Activated CD8-positive, alpha-beta memory T cell treated with anti-CD3 and anti-CD28 coated beads for 48 hours (primary cell): ENCODE measurements around the gene ATL2.
"Not testable (repeated sequence)": the region's sequence is repeated elsewhere in the genome, so short reads cannot be mapped to it uniquely, and the experiment has no call there.

ENCODE experiments used
- DNase-seq, 3 experiments: peaks; one replicate each; pipeline ENCODE4 v3.0.0-alpha.2; 2020; ENCODE audit warnings: low read depth in 2 of 3, low spot score in 2 of 3

ATL2 gene

DNA sequence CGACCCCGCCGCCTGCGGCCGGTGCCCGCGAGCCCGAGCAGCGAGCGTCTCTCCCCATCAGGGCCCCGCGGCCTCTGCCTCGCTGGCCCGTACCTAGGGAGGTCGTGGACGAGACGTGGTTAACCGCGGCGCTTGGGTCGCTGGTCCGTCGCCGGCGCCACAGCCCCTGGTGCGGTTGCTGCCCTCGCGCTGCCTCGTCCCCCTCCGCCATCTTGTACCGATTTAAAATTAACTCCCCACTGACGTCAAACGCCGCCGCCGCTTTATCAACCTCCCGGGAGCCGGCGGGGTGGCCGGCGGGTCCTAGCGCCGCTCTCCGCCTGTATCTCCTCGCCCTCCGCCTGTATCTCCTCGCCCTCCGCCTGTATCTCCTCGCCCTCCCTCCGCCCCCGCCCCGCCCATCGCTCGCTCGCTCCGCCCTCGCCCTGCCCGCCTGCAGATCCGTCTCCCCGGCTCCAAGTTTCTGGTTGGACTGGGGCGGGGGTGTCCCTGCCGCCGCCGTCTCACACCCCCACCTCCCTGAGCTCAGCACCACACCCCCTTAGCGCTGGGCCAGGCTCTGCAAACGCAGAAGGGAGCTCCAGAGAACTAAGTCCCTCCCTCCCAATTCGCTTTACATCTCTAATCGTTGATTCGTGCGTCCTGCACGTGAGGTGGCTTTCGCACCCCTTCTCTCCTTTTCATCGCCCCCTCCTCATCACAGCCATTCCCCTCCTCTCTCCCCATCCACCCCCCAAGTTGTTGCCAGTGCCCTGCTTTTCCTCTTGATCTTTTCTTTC is at the start of gene ATL2:
Gene ATL2 (minus strand): TSS at position 224 of the 779 bp plus-strand sequence. CDS start 13 bp downstream, at position 211.
- peak; percentile 72 to 85 (median 81) for DNase-seq

- DNase-seq, result no peak
Observed at GRCh38 chr2:38423763-38424162, 46.7 kb upstream of the ATL2 start.

GRCh38 chr2:38421274-38422056 is 44.4 kb upstream of the ATL2 start:
- DNase-seq, result no peak

GRCh38 chr2:38419499-38419898 is 42.4 kb upstream of the ATL2 start:
- DNase-seq, result no peak

GRCh38 chr2:38418735-38419134 is 41.7 kb upstream of the ATL2 start:
- no peak for DNase-seq

- no peak for DNase-seq
Observed at GRCh38 chr2:38417745-38418689, 40.9 kb upstream of the ATL2 start.

DNA sequence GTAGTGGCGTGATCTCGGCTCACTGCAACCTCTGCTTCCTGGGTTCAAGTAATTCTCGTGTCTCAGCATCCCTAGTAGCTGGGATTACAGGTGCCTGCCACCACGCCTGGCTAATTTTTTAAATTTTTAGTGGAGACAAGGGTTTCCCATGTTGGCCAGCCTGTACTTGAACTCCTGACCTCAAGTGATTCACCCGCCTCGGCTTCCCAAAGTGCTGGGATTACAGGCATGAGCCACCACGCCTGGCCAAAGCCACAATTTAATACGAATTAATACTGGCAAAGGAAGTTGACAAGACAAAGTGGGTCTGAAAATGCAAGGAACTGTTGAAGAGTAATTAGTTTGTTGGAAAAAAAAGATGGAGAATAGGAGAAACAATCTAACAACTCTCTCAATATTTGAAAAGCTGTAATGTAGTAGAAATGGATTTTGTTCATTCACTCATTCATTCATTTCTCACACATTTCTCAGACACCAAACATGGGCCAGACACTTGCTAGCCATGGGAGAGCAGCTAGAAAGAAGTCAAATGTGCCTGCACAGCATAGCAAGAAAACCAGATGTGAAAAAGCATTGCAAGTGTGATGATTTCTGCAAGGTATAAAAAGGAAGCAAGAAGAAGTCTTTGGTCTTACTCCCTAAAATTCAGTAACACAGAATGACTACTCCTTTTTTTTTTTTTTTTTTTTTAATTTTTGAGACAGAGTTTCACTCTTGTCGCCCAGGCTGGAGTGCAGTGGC is 39.4 kb upstream of the ATL2 start:
- no peak for DNase-seq

DNA sequence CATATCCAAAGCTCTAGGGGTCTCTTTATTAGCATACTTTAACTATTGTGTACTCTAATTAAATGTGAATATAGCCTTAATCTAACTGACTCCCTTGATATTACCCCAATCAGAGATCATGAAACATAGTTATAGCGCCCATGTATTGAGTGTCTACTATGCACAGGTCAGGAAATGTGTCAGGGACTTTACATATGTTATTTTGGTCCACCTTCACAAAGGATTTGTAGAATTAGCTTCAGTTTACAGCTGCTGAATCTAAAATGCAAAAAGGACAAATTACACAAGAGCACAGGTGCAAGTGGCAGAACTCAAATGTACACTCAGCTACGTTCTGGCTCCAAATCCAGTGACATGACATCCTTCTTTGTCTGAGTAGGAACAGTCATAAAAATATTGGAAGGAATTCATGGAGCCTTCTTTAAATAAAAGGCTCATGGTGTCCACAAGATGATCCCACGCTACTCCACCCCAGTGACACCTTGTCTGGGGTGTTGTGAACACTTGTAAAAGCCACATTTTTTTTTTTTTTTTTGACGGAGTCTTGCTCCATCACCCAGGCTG is 38.7 kb upstream of the ATL2 start:
- DNase-seq, result no peak

GRCh38 chr2:38415023-38415422 is 38.0 kb upstream of the ATL2 start:
- no peak for DNase-seq

DNA sequence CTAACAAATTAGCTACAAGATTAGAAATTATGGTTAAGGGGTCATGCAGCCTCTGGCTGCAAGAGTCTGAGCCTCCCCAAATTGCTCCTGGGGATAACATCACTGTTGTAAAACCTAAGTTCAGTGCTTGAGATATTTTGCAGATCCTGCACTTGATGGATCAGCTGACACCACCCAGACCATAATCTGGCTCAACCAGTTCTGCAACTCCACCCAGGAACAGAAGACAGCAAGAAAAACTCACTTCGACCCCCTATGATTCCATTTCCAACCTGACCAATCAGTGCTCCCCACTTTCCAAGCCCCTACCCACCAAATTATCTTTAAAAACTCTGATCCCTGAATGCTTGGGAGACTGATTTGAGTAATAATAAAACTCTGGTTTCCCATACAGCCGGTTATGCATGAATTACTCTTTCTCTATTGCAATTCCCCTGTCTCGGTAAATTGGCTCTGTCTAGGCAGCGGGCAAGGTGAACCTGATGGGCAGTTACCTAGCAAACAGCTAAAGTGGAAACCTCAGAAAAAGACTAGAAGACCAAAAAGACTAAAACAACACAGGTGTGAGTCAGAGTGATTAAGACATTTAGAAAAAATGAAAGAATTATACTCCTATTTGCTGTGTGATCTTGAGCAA is 35.3 kb upstream of the ATL2 start:
- not testable (repeated sequence) for DNase-seq

DNA sequence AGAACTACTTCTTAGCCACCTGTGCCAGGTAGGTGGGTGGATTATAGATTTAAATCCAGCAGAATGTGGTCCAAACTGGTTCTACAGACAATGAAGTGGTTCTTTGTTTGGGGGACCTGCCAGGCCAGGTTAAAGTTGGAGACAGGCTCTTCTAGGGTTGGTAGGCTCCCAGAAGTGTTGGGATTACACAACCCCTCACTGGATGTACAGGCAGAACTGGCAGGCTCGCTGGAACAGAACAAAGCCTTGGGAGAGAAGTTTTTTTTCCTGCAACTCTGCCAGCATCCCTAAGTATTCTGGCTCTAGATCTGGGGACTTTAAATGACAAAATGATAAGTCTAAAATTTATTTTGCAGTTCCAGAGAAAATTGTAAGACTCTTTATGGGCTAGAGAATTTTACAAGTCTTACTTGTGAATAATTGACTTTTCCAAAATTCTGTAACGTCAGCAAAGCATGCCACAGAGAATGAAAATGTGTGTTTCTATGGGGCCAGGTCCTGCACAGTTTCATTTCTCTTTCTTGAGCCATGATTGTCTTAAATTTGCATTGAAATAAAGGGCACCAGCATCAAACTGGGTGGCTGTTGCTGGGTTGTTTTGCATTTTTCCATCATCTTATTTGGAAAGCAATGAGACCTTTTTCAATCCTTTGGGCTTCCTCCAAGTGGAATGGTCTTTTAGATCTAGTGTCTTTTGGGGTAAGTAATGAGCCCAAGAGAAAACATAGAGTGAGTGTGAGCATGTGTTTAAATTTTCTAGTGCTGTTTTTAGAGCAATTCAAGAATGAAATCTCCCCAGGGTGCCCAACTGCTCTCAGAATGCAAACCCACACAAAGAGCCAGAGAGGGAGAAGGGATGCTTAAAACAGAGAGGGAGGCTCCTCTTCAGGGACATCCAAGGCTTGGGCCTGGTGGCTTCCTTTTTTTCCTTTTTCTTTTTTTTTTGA is 32.4 kb upstream of the ATL2 start:
- DNase-seq, result no peak

GRCh38 chr2:38407111-38407682 is 30.1 kb upstream of the ATL2 start:
- DNase-seq, result no peak

DNA sequence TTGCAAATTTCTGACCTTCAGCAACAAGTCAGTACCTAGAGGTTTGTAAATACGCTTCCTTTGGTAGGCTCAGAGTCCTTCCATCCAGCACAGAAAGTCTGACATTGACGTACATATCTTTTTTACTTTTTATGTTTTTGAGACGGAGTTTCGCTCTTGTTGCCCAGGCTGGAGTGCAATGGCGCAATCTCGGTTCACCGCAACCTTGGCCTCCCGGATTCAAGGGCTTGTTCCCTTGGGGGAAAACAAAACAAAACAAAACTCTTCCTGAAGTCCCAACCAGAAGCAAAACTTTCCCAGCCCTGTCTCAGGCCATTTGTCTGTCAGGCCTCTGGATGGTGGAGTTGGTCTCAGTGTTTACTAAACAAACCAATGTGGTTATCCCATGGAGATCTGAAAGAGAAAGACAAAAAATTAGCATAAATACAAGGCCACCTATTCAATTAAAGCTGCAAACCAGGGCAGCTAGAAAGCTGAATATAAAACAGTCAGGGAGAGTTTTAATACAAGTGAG is 29.6 kb upstream of the ATL2 start:
- no peak for DNase-seq

DNA sequence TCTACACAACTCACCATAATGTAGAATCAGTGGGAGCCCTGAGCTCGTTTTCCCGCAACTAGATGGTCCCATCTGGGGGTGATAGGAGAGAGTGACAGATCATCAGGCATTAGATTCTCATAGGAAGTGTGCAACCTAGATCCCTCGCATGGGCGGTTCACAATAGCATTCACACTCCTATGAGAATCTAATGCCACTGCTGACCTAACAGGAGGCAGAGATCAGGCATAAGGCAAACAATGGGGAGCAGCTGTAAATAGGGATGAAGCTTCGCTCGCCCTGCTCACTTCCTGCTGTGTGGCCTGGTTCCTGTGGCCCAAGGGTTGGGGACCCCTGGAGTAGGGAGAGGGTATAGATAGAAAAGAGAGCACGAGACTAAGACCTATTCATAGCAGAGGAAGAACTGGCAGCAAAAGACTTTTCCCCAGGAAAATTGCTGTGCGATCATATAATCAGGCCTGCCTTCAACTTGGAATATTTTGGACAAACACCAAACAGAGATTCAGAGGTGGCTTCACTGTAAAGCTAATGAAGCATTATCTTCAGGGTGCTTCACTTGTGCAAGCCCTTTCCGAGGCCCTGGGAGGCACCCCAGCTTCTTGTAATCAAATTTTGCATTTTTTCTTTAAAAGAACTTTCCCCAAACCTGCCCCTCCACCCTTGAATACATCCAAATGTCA is 29.0 kb upstream of the ATL2 start:
- DNase-seq, result no peak

- no peak for DNase-seq
Observed at GRCh38 chr2:38400513-38400912, 23.4 kb upstream of the ATL2 start.

GRCh38 chr2:38398739-38399138 is 21.7 kb upstream of the ATL2 start:
- no peak for DNase-seq

DNA sequence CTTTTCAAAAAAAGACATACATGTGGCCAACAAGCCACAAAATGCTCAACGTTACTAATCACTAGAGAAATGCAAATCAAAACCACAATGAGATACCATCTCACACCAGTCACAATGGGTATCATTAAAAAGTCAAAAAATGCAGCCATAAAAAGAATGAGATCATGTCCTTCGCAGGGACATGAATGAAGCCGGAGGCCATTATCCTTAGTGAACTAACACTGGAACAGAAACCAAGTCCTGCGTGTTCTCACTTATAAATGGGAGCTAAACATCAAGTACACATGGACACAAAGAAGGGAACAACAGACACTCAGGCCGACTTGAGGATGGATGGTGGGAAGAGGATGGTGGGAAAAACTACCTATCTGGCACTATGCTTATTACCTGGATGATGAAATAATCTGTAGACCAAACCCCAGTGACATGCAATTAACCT is 17.8 kb upstream of the ATL2 start:
- no peak for DNase-seq
